ENCODE measurements around the gene RHBDL1.

- TF ChIP-seq, protein P1, sequence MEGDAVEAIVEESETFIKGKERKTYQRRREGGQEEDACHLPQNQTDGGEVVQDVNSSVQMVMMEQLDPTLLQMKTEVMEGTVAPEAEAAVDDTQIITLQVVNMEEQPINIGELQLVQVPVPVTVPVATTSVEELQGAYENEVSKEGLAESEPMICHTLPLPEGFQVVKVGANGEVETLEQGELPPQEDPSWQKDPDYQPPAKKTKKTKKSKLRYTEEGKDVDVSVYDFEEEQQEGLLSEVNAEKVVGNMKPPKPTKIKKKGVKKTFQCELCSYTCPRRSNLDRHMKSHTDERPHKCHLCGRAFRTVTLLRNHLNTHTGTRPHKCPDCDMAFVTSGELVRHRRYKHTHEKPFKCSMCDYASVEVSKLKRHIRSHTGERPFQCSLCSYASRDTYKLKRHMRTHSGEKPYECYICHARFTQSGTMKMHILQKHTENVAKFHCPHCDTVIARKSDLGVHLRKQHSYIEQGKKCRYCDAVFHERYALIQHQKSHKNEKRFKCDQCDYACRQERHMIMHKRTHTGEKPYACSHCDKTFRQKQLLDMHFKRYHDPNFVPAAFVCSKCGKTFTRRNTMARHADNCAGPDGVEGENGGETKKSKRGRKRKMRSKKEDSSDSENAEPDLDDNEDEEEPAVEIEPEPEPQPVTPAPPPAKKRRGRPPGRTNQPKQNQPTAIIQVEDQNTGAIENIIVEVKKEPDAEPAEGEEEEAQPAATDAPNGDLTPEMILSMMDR (IDR thresholded peaks at IDR 0.05; ENCODE audit: insufficient read depth, low read length, poor library complexity, severe bottlenecking) = no peak
- TF ChIP-seq EZH2phosphoT487 (conservative IDR thresholded peaks at IDR 0.05; ENCODE audit: low read length) = no peak
These were observed 50.2 kb downstream of the RHBDL1 start for GRCh38 chr16:725463-726187.

Measured in SU-DHL-6 (cell line).